Activated gamma-delta T cell (primary cell): Measurements from ENCODE around the gene SLC25A22.

ENCODE experiments used
- DNase-seq: peaks from one replicate; lab custom pipeline; 2025; lab: John Stamatoyannopoulos, UW

Gene SLC25A22

DNA sequence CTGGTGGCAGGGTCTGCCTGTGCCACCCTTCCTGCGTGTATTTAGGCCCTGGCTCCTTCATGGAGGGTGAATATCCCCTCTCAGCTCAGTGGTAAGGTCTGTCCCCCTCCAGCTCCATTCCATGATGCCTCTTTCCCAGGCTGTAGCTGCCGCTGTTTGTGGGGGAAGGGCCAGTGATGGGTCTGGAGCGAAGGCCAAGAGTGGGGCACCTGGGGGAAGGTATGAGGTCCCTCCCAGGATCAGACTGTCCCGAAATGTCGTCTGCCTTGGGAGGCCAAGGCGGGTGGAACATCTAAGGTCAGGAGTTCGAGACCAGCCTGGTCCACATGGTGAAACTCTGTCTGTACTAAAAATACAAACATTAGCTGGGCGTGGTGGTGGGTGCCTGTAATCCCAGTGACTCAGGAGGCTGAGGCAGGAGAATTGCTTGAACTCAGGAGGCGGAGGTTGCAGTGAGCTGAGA, 35.8 kb upstream of the SLC25A22 start:
- DNase-seq: no peak

DNA sequence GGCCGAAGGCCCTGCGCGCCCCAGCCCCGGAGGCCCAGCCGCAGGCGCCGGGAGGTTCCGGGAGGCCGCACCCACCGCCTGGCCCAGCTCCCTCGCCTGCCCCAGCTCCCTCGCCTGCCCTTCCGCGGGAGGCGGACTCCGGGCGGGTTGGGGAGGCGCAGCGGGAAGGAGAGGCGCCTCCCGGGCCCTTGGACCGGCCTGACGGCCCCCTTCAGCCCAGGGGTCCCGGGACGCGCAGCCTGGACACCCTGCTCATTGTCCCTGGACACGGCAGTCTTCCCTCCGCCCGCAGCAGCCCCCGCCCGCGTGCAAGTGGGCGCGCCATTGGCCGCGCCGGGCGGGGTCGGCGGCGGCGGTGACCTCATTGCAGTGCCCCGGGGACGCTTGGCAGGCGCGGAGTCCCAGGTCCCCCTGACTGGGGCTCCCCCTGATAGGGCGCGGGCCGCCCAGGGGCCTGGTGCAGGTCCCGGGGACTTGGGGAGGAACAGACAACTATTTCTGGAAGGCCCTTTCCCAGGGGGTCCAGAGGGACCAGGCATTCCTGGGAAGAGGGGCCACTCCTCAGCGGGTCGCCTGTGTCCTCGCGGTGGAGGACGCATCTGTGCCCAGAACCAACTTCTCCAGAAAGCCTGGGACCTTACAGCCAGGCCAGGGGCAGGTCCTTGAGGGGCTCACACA, 35.2 kb upstream of the SLC25A22 start:
- DNase-seq: peak; percentile 39

GRCh38 chr11:832529-833113, 34.5 kb upstream of the SLC25A22 start, which contains the start of gene CD151:
TSS of gene CD151 (plus strand) at chr11:832952. CDS start at chr11:836070, 3,118 bp downstream.
- no peak for DNase-seq

- DNase-seq: no peak
These were observed 34.0 kb upstream of the SLC25A22 start for GRCh38 chr11:831961-832528.

DNA sequence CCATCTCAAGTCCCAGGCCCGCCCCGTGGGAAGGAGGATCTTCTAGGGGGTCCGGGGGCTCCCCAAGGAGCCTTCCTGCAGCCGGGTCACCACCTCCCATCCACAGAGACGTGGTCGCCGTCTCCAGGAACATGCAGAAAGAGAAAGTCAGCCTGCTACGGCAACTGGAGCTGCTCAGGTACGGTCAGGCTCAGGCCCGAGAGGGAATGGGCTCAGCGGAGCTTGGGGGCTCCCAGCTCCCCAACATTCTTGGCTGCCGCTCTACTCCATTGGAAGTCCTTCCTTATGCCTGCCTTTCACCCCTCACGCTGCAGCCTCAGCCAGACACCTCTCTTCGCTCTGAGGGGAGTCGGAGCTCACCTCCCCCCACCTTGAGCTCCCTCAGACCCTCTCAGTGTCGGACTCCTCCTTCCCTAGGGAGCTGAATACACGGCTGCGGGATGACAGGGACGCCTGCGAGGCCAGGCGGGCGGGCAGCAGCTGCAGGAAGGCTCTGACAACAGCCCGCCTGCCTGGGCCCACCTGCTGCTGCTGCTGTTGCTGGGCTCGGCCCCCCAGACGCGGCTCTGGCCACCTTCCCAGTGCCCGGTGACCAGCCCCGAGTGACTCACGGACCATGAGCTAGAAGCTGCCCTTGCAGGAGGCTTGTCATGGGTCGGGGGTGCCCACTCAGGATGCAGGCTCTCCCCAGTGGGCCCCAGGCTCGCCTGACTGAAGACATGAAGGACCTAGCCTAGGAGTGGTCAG, 33.2 kb upstream of the SLC25A22 start:
- no peak for DNase-seq

DNA sequence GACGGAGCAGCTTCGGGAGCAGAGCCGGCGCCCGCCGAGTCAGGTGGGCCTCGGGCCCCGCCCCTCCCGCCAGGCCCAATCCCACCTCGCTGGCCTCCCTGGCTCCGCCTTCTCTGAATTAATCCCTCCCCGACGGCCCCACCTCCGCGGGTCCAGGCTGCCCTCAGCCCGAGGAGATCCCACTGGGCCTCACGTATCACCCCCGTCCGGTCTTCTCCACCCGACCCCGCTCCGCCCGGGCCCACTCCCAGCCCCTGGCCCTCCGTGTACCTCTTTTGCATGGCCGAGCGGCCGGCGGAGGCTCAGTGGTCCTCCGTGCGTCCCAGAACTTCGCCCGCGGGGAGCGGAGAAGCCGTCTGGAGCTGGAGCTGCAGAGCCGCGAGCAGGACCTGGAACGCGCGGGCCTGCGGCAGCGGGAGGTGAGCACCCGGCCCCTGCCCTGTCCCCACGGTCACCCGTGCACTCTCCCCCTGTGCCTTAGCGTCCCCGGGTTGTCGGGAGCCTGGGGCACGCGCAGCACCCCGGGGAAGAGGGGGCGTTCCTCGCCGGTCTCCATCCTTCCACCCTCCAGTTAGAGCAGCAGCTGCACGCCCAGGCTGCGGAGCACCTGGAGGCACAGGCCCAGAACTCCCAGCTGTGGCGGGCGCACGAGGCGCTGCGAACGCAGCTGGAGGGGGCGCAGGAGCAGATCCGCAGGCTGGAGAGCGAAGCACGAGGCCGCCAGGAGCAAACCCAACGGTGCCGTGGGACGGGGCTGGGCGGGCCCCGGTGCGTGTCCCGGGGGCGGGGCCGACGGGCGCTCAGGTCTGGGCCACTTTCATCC, 32.4 kb upstream of the SLC25A22 start:
- DNase-seq: peak; percentile 45

DNA sequence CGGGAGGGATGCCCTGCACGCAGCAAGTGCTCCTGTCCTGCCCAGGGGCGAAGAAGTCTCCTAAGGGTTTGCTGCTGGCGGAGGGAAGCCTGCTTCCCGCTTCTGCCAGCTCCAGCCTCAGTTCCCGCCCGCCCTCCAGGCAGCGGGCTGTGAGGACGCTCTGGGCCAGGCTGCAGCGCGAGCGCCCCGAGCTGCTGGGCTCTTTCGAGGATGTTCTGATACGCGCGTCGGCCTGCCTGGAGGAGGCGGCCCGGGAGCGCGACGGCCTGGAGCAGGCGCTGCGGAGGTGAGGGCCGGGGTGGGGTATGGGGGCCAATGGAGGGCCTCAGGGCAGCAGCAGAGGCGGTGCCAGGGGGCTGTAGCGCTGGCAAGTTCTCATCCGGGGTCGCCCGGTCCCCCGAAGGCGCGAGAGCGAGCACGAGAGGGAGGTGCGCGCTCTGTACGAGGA, 31.8 kb upstream of the SLC25A22 start:
- DNase-seq: no peak

DNA sequence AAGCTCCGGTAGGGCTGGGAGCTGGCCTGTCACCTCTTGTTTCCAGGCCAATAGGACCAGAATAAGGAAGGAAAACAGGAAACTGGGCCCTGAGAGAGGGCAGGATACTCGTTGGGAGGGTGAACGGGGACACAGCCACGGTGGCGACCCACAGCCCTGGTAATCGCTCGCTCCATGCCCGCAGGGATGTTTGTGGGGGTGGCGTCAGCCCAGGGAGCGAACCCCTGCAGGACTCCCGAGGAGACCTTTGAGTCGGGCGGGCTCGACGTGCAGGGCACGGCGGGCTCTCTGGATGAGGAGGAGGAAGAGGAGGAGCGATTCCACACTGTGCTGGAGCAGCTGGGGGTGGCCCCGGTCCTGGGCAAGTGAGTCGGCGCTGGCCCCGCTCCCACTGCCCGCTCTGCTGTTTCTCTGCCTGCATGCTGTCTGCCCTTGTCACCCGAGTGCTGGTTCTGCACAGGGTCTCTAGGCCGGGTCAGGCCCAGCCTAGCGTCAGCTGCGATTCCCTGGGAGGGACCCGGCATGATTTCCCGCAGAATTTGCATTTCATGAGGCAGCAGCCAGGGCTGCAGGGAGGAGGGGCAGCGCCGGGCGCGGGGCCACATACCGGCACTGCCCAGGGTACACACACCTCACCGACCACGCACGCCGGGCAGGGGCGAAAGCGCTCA, 31.2 kb upstream of the SLC25A22 start:
- DNase-seq: no peak

- no peak for DNase-seq
These were observed 30.6 kb upstream of the SLC25A22 start for GRCh38 chr11:828506-829175.

- DNase-seq: no peak
These were observed 29.8 kb upstream of the SLC25A22 start, which contains the start of gene CRACR2B for GRCh38 chr11:827897-828192. TSS of gene CRACR2B (plus strand) at chr11:827919. CDS start at chr11:828608, 689 bp downstream.

DNA sequence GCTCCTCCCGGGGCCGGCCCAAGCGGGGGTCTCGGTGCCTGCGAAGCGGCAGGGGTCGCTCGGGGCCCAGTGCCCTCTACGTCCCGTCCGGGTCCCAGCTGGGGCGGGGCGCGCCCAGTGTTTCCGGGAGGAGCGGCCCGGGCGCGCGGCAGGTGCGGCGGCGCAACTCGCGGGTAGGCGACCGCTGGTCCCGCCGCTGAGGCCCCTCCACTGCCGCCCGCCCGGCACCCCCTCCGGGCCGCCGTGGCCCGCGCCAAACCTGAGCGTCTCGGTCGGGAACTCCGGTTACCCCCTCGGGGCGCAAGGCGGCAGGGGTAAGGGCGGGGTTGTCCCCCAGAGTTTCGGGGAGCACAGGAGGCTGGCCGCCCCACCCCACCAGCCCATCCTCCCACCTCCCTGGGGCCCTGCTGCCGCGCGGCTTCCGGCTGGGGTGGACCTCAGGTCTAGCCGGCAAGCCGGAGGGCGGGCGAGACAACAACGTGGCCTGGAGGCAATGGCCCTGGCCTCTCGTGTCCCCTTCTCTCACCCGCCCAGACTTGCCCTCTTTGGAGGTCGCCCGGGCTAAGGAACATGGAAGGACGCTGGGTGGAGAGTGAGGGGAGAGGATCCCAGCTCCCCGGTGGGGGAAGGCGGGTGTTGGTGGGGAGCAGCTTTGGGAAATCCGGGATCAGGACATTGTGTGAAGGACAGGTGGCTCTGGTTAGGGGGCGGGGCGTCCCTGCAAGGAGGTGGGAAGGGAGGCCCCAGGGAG, 29.2 kb upstream of the SLC25A22 start:
- no peak for DNase-seq

DNA sequence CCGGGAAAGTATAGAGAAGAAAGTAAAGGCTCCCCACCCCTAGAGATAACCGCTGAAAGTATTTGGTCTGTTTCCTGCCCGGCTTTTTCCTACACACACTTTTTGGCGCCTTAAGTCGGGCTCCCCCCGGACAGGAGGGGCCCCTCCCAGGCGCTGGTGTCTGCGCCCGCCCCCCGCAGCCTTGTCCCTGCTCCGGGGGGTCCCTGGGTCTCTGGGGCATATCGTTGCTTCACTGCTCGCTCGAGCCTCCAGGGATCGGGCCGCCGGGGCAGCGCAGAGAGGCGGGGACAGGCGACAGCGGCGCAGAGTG, 28.7 kb upstream of the SLC25A22 start:
- DNase-seq: no peak

DNA sequence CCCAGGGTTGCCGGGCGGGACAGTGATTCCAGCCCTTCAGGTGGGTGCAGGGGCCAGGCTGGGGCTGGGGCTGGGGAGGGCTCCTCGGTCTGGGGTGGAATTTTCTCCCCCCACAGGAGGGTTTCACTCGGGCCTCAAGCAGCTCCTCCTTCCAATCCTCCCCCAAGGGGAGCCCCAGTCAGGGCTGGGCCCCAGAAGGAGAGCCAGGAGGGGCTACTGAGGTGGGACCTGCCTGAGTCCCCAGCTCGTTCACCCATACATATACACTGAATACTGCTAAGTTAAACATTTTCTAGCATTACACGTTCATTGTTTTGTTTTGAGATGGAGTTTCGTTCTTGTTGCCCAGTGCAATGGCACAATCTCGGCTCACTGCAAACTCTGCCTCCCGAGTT, 28.1 kb upstream of the SLC25A22 start:
- DNase-seq: no peak

GRCh38 chr11:825366-826226, 27.5 kb upstream of the SLC25A22 start:
- DNase-seq: no peak

DNA sequence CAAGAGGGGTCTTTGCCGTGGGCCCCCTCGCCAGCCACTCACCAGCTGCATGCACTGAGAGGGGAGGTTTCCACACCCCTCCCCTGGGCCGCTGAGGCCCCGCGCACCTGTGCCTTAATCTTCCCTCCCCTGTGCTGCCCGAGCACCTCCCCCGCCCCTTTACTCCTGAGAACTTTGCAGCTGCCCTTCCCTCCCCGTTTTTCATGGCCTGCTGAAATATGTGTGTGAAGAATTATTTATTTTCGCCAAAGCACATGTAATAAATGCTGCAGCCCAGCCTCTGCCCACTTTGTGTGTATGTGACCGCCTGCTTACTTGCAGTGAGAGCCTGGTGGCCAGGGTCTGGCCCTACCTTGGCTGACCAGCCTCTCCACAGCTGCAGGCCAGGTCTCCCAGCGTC, 26.9 kb upstream of the SLC25A22 start:
- no peak for DNase-seq

DNA sequence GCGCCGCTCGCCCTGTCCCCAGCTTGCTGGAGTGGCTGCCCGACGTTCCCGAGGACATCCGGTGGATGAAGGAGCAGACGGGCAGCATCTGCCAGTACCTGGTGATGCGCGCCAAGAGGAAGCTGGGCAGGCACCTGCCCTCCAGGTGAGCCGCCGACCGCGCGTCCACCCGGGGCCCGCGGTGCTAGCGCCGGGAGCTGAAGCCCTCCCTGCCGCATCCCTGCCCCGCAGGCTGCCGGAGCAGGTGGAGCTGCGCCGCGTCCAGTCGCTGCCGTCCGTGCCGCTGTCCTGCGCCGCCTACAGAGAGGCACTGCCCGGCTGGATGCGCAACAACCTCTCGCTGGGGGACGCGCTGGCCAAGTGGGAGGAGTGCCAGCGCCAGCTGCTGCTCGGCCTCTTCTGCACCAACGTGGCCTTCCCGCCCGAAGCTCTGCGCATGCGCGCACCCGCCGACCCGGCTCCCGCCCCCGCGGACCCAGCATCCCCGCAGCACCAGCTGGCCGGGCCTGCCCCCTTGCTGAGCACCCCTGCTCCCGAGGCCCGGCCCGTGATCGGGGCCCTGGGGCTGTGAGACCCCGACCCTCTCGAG, 26.3 kb upstream of the SLC25A22 start:
- no peak for DNase-seq

- DNase-seq: no peak
These were observed 25.6 kb upstream of the SLC25A22 start for GRCh38 chr11:823441-824291.
